Loucy (cell line): ENCODE results near the gene MAN1C1.

Source experiments
- EZH2phosphoT487 ChIP-seq: fragments of 200-600 bp; IDR thresholded peaks from 2 replicates; pipeline ENCODE4 v1.6.1; 2018; ENCODE audit warnings: antibody characterized with exemption, mild to moderate bottlenecking, moderate library complexity, borderline replicate concordance
- TF ChIP-seq, protein P1 (sequence below): fragments of 200-600 bp; sonication (generic); conservative IDR thresholded peaks from 2 replicates; pipeline ENCODE4 v1.5.1; 2014; ENCODE audit warnings: mild to moderate bottlenecking, antibody characterized with exemption, low read length

GRCh38 chr1:25814549-25815087 is 198.0 kb downstream of the MAN1C1 start:
- TF ChIP-seq, protein P1, sequence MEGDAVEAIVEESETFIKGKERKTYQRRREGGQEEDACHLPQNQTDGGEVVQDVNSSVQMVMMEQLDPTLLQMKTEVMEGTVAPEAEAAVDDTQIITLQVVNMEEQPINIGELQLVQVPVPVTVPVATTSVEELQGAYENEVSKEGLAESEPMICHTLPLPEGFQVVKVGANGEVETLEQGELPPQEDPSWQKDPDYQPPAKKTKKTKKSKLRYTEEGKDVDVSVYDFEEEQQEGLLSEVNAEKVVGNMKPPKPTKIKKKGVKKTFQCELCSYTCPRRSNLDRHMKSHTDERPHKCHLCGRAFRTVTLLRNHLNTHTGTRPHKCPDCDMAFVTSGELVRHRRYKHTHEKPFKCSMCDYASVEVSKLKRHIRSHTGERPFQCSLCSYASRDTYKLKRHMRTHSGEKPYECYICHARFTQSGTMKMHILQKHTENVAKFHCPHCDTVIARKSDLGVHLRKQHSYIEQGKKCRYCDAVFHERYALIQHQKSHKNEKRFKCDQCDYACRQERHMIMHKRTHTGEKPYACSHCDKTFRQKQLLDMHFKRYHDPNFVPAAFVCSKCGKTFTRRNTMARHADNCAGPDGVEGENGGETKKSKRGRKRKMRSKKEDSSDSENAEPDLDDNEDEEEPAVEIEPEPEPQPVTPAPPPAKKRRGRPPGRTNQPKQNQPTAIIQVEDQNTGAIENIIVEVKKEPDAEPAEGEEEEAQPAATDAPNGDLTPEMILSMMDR: no peak
- no peak for TF ChIP-seq EZH2phosphoT487
